CD14-positive monocyte (primary cell): ENCODE results near the gene AHR. TPM values are rescaled to one million over a fixed set of nuclear protein-coding genes. Genes with fewer than 3 reads are reported as not detected.

Source experiments
- DNase-seq, 3 donors: peaks; one replicate each; pipeline ENCODE4 v3.0.0-alpha.2; 2011 to 2022
- H2AFZ ChIP-seq: 2 replicates; pipeline ENCODE4 v1.6.0; 2012; ENCODE audit warnings: mild to moderate bottlenecking, low read depth, low read length, inconsistent platforms; ENCODE audit not compliant: insufficient read depth, poor library complexity, severe bottlenecking
- H3K27ac ChIP-seq, 2 donors: 1 replicate in 1 of 2; 2 replicates in 1 of 2; pipeline ENCODE4 v1.5.1; 2012 to 2013; ENCODE audit warnings: low read length in 2 of 2, control low read depth in 1 of 2, inconsistent platforms in 1 of 2, low read depth in 1 of 2, mild to moderate bottlenecking in 1 of 2
- H3K27me3 ChIP-seq, 2 donors: one replicate each; pipeline versions ENCODE4 v1.6.0 to v1.6.1; 2011 to 2013; ENCODE audit warnings: low read length in 2 of 2; ENCODE audit not compliant: control insufficient read depth in 2 of 2, insufficient read depth in 2 of 2
- H3K36me3 ChIP-seq, 2 donors: replicated peaks in 1 of 2; 1 replicate in 1 of 2; 2 replicates in 1 of 2; pipeline versions ENCODE4 v1.5.1 to v1.6.1; 2012 to 2013; ENCODE audit warnings: low read length in 2 of 2, control low read depth in 1 of 2, inconsistent platforms in 1 of 2, mild to moderate bottlenecking in 1 of 2; ENCODE audit not compliant: insufficient read depth in 2 of 2, control insufficient read depth in 1 of 2
- H3K4me1 ChIP-seq, 2 donors: 1 replicate in 1 of 2; 2 replicates in 1 of 2; pipeline versions ENCODE4 v1.5.1 to v1.6.1; 2012 to 2013; ENCODE audit warnings: low read length in 2 of 2, control low read depth in 1 of 2, inconsistent platforms in 1 of 2, mild to moderate bottlenecking in 1 of 2, moderate library complexity in 1 of 2; ENCODE audit not compliant: insufficient read depth in 2 of 2, control insufficient read depth in 1 of 2
- H3K4me2 ChIP-seq: replicated peaks from 2 replicates; pipeline ENCODE3; 2012; ENCODE audit warnings: low read length, moderate library complexity, mild to moderate bottlenecking; ENCODE audit not compliant: poor library complexity, severe bottlenecking; ENCODE audit errors: extremely low read depth
- H3K4me3 ChIP-seq, 3 experiments: fragments of 200-600 bp in 1 of 3; sonication (generic) in 1 of 3; replicated peaks in 1 of 3; 1 replicate in 2 of 3; 2 replicates in 1 of 3; pipeline ENCODE4 v1.5.1; 2011 to 2013; ENCODE audit warnings: low read length in 3 of 3, mild to moderate bottlenecking in 3 of 3, control low read depth in 2 of 3, low read depth in 2 of 3, inconsistent platforms in 1 of 3, moderate library complexity in 1 of 3
- H3K79me2 ChIP-seq: 2 replicates; pipeline ENCODE4 v1.6.0; 2012; ENCODE audit warnings: mild to moderate bottlenecking, control low read depth, inconsistent platforms, low read length, moderate library complexity; ENCODE audit not compliant: insufficient read depth
- H3K9ac ChIP-seq: 2 replicates; pipeline ENCODE4 v1.6.0; 2017; ENCODE audit warnings: low read length, mild to moderate bottlenecking; ENCODE audit not compliant: insufficient read depth, poor library complexity, severe bottlenecking
- H3K9me3 ChIP-seq, 2 donors: replicated peaks in 1 of 2; 1 replicate in 1 of 2; 2 replicates in 1 of 2; pipeline versions ENCODE4 v1.5.1 to v1.6.1; 2012 to 2013; ENCODE audit warnings: low read length in 2 of 2, control low read depth in 1 of 2; ENCODE audit not compliant: control insufficient read depth in 1 of 2, insufficient read depth in 1 of 2
- H4K20me1 ChIP-seq: 2 replicates; pipeline ENCODE4 v1.6.0; 2012; ENCODE audit warnings: mild to moderate bottlenecking, low read length, control low read depth, moderate library complexity; ENCODE audit not compliant: insufficient read depth
- H3K27ac Mint-ChIP-seq, 7 donors: one replicate each; pipeline ENCODE4 v1.8.0; 2020; ENCODE audit warnings: mild to moderate bottlenecking in 7 of 7, mixed read lengths in 7 of 7, moderate library complexity in 6 of 7, inconsistent platforms in 2 of 7
- H3K27me3 Mint-ChIP-seq, 3 donors: one replicate each; pipeline ENCODE4 v1.8.0; 2021 to 2022; ENCODE audit warnings: low read depth in 3 of 3, mild to moderate bottlenecking in 3 of 3, mixed read lengths in 3 of 3, moderate library complexity in 3 of 3, inconsistent platforms in 1 of 3
- H3K36me3 Mint-ChIP-seq, 2 donors: one replicate each; pipeline ENCODE4 v1.8.0; 2020; ENCODE audit warnings: mixed read lengths in 2 of 2, inconsistent platforms in 1 of 2, mild to moderate bottlenecking in 1 of 2
- H3K4me1 Mint-ChIP-seq: one replicate; pipeline ENCODE4 v1.8.0; 2020; ENCODE audit warnings: mild to moderate bottlenecking, mixed read lengths
- H3K4me3 Mint-ChIP-seq, 2 donors: one replicate each; pipeline ENCODE4 v1.8.0; 2020; ENCODE audit warnings: mild to moderate bottlenecking in 2 of 2, mixed read lengths in 2 of 2, moderate library complexity in 1 of 2
- H3K9me3 Mint-ChIP-seq, 7 donors: one replicate each; pipeline ENCODE4 v1.8.0; 2020 to 2022; ENCODE audit warnings: mixed read lengths in 7 of 7, mild to moderate bottlenecking in 6 of 7, moderate library complexity in 6 of 7, inconsistent platforms in 2 of 7
- CTCF ChIP-seq: fragments of 200-600 bp; IDR thresholded peaks from one replicate; pipeline ENCODE4 v1.8.0; 2022; ENCODE audit warnings: antibody characterized with exemption, mild to moderate bottlenecking
- WGBS: methylation state at CpG from one replicate; pipeline ENCODE4 v1.1.5; 2013; ENCODE audit warnings: missing lambda C conversion rate; ENCODE audit not compliant: insufficient coverage; 5-methylcytosine and 5-hydroxymethylcytosine counted together
- intact Hi-C, 2 donors: fragments of 100-400 bp; cut with micrococcal nuclease; formaldehyde crosslinking; loops; one replicate each; pipeline versions ENCODE4 v1.15.0 to v1.15.1; 2023
- polyA plus RNA-seq, 3 donors: library from polyadenylated mRNA; depleted of rRNA in 1 of 3; unstranded in 2 of 3; stranded (reverse) in 1 of 3; fragments of 300-500 nt in 2 of 3; fragments of >200 nt in 1 of 3; fragmentation: Illumina TruSeq in 2 of 3; gene quantifications; 1 replicate in 2 of 3; 2 replicates in 1 of 3; pipeline ENCODE4 v1.2.3, GENCODE V29; 2012 to 2021

AHR gene
- polyA plus RNA-seq, 3 donors, result 42.4 to 56.6 (median 54.1) TPM

GRCh38 chr7:17311194-17311593 lies 12.7 kb downstream of the AHR start:
- Mint-ChIP-seq H3K36me3 (peaks cover 38 to 51% of the 10 kb centered on the region in 2 donors), H3K9me3 (no peaks in the 10 kb centered on the region), H3K27ac (no peak overlapping the region), H3K27me3 (no peaks in the 10 kb centered on the region), H3K4me1 (no peaks in the 10 kb centered on the region), H3K4me3 (no peak overlapping the region)
- peaks cover 27 to 65% of the 10 kb centered on the region in 2 donors for H3K36me3 ChIP-seq
- intact Hi-C loops, result no loop called here
- no peak overlapping the region for H3K27ac ChIP-seq
- peaks cover 9 to 10% of the 10 kb centered on the region in 2 donors for H3K4me1 ChIP-seq
- no peak for TF ChIP-seq CTCF
- no peaks in the 10 kb centered on the region for H3K27me3 ChIP-seq
- H3K79me2 ChIP-seq, result peaks cover 45% of the 10 kb centered on the region
- no peak overlapping the region for H3K9ac ChIP-seq
- H3K9me3 ChIP-seq, result no peaks in the 10 kb centered on the region
- H4K20me1 ChIP-seq, result peaks cover 98% of the 10 kb centered on the region
- H2AFZ ChIP-seq, result no peak overlapping the region
- H3K4me3 ChIP-seq, result no peak overlapping the region
- H3K4me2 ChIP-seq, result no peak overlapping the region
- DNase-seq, result no peak
- WGBS, result 100% methylated on average over 1 of the region's 4 CpGs

GRCh38 chr7:17311952-17312351 lies 13.5 kb downstream of the AHR start:
- H3K4me3 Mint-ChIP-seq, result no peak overlapping the region
- no peak overlapping the region for H3K27ac ChIP-seq
- peak overlapping the region in 1 of 7 donors; percentile 77 for H3K27ac Mint-ChIP-seq
- peaks cover 27 to 71% of the 10 kb centered on the region in 2 donors for H3K36me3 ChIP-seq
- peaks cover 41% of the 10 kb centered on the region for H3K79me2 ChIP-seq
- no peak for DNase-seq
- no peak overlapping the region for H3K9ac ChIP-seq
- peaks cover 98% of the 10 kb centered on the region for H4K20me1 ChIP-seq
- no peaks in the 10 kb centered on the region for H3K9me3 Mint-ChIP-seq
- H3K4me1 Mint-ChIP-seq, result no peaks in the 10 kb centered on the region
- H3K9me3 ChIP-seq, result no peaks in the 10 kb centered on the region
- H3K4me1 ChIP-seq, result peaks cover 2 to 3% of the 10 kb centered on the region in 2 donors
- H3K27me3 ChIP-seq, result no peaks in the 10 kb centered on the region
- no peak overlapping the region for H3K4me3 ChIP-seq
- no peaks in the 10 kb centered on the region for H3K27me3 Mint-ChIP-seq
- WGBS, result 80% methylated on average over 1 of the region's 3 CpGs
- TF ChIP-seq CTCF, result no peak
- no peak overlapping the region for H2AFZ ChIP-seq
- intact Hi-C loops, result no loop called here
- H3K4me2 ChIP-seq, result no peak overlapping the region
- H3K36me3 Mint-ChIP-seq, result peaks cover 45 to 57% of the 10 kb centered on the region in 2 donors
